Mammary epithelial cell (primary cell): Measurements from ENCODE around the gene MYH14.

Experiments used
- CTCF ChIP-seq, 2 donors: IDR thresholded peaks in 1 of 2; conservative IDR thresholded peaks in 1 of 2; 2 replicates each; pipeline ENCODE4 v1.5.1; 2011 to 2012; ENCODE audit warnings: inconsistent platforms in 2 of 2, low read length in 2 of 2, mild to moderate bottlenecking in 2 of 2, control low read depth in 1 of 2, low read depth in 1 of 2; ENCODE audit not compliant: insufficient read depth in 1 of 2; ENCODE audit errors: extremely low read depth in 1 of 2
- EZH2 ChIP-seq: IDR thresholded peaks from 2 replicates; pipeline ENCODE4 v1.6.1; 2012; ENCODE audit warnings: low read length, inconsistent platforms, borderline replicate concordance

GRCh38 chr19:50192463-50193211 lies 10.8 kb upstream of the MYH14 start:
- TF ChIP-seq CTCF (conservative IDR thresholded peaks at IDR 0.05 in 1 of 2, IDR thresholded peaks at IDR 0.05 in 1 of 2; ENCODE audit: extremely low read depth in 1 of 2, insufficient read depth in 1 of 2, low read depth in 1 of 2, low read length in 2 of 2) (no peak), EZH2 (no peak)
